Thyroid gland (tissue), 4 donors: ENCODE results near the gene MPPED1.

ENCODE experiments used
- CTCF ChIP-seq, 6 experiments: fragments of 200-600 bp in 3 of 6; fragments of 450-650 bp in 3 of 6; sonication (generic) in 3 of 6; IDR thresholded peaks; one replicate each; pipeline ENCODE4 v1.5.1; 2016 to 2019; ENCODE audit warnings: antibody characterized with exemption in 6 of 6, mild to moderate bottlenecking in 2 of 6, inconsistent platforms in 1 of 6, moderate library complexity in 1 of 6
- POLR2A ChIP-seq, 2 donors: fragments of 450-650 bp; IDR thresholded peaks; one replicate each; pipeline ENCODE4 v1.6.1; 2017; ENCODE audit warnings: antibody characterized with exemption in 2 of 2, mild to moderate bottlenecking in 2 of 2, moderate library complexity in 1 of 2

DNA sequence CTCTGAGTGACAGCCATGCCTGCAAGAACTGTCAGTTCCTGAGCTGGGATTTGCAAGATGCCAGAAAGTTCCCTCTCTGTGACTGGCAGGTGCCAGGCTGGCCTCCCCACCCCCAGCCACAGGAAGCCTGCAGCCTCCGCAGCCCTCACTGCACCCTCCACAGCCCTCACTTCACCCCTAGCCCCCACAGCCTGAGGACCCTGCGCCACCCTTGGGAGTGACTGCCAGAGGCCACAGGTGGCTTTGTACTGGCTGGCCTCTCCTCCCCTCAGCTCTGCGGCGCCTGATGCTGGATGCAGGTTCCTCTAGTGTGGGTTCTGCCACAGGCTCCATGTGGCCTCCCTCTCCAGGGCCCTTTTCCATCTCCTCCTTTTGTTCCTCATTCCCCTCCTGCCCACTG lies 28.7 kb downstream of the MPPED1 start:
- no peak for TF ChIP-seq CTCF (IDR thresholded peaks at IDR 0.05)
- TF ChIP-seq POLR2A (IDR thresholded peaks at IDR 0.05), result no peak
